Tibial nerve (tissue), 3 donors: ENCODE results near the gene GRAMD1A.

Experiments
- CTCF ChIP-seq, 5 experiments: fragments of 200-600 bp in 3 of 5; fragments of 450-650 bp in 2 of 5; sonication (generic) in 3 of 5; IDR thresholded peaks; one replicate each; pipeline ENCODE4 v1.5.1; 2016 to 2019; ENCODE audit warnings: antibody characterized with exemption in 5 of 5, mild to moderate bottlenecking in 3 of 5, moderate library complexity in 2 of 5
- POLR2A ChIP-seq, 2 donors: fragments of 450-650 bp; IDR thresholded peaks; one replicate each; pipeline ENCODE4 v1.6.1; 2017; ENCODE audit warnings: antibody characterized with exemption in 2 of 2, mild to moderate bottlenecking in 2 of 2, moderate library complexity in 2 of 2

GRCh38 chr19:35048911-35049411, 48.8 kb downstream of the GRAMD1A start:
- TF ChIP-seq POLR2A (IDR thresholded peaks at IDR 0.05) (no peak), CTCF (IDR thresholded peaks at IDR 0.05) (no peak)
